Mucosa of descending colon (tissue), 3 donors: Measurements from ENCODE around the gene HOXA6. TPM values are rescaled to one million over a fixed set of nuclear protein-coding genes. Genes with fewer than 3 reads are reported as not detected.

Experiments used
- ATAC-seq: fragments of 200-7000 bp; cut with Tn5 transposase; one replicate; pipeline ENCODE4 v1.9.1; 2020; ENCODE audit warnings: mild to moderate bottlenecking, moderate library complexity
- DNase-seq, 3 donors: peaks; one replicate each; pipeline ENCODE4 v3.0.0-alpha.2; 2020
- H3K36me3 ChIP-seq: fragments of 200-600 bp; one replicate; pipeline ENCODE4 v1.8.0; 2021; ENCODE audit warnings: low read depth, mild to moderate bottlenecking
- H3K4me1 ChIP-seq: fragments of 200-600 bp; one replicate; pipeline ENCODE4 v1.8.0; 2021; ENCODE audit warnings: low read depth, mild to moderate bottlenecking
- H3K4me3 ChIP-seq: fragments of 200-600 bp; one replicate; pipeline ENCODE4 v1.8.0; 2021; ENCODE audit warnings: mild to moderate bottlenecking
- H3K9me3 ChIP-seq: fragments of 200-600 bp; one replicate; pipeline ENCODE4 v1.8.0; 2021; ENCODE audit warnings: mild to moderate bottlenecking
- CTCF ChIP-seq: fragments of 200-600 bp; IDR thresholded peaks from one replicate; pipeline ENCODE4 v1.8.0; 2022; ENCODE audit warnings: antibody characterized with exemption, mild to moderate bottlenecking
- intact Hi-C, 2 donors: fragments of 100-400 bp; cut with DNase I in 1 of 2; cut with micrococcal nuclease in 1 of 2; formaldehyde crosslinking; loops; one replicate each; pipeline versions ENCODE4 v1.11.0 to v1.11.1; 2022; cut with DNase I, micrococcal nuclease
- total RNA-seq, 3 donors: library from RNA; stranded (reverse); fragmentation: NEBNext Ultra II Directional in 2 of 3; extraction: Animal tissue kit (Norgen Biotek cat#: 25700) in 2 of 3; gene quantifications; one replicate each; pipeline versions ENCODE4 v1.2.1 to v1.2.4, GENCODE V29; 2021 to 2023
- donor health status: DM: no; HTN: no; CAD: no; lungs with moderate emphysema.
- donor health status: DM: no; HTN: no; CAD: no.
- donor health status: DM: no; HTN: yes; CAD: no.

HOXA6 gene
- total RNA-seq, 3 donors from 2014 or later: 20.2 to 39.5 (median 20.5) TPM

GRCh38 chr7:27102581-27103442 is 44.8 kb downstream of the HOXA6 start, which contains the start of gene HOXA2:
HOXA2 (minus strand) TSS chr7:27102683; CDS start chr7:27102500, 183 bp downstream.
- intact Hi-C loops: no loop called here
- TF ChIP-seq CTCF: no peak
- peaks cover 21% of the 10 kb centered on the region for H3K4me1 ChIP-seq
- no peaks in the 10 kb centered on the region for H3K36me3 ChIP-seq
- no peaks in the 10 kb centered on the region for H3K9me3 ChIP-seq
- ATAC-seq: peak; percentile 37
- DNase-seq: peak; percentile 62 to 77 (median 74)
- H3K4me3 ChIP-seq: no peak within 1 kb of the TSS

GRCh38 chr7:27101957-27102580 is 45.5 kb downstream of the HOXA6 start:
- intact Hi-C loops: no loop called here
- DNase-seq: peak in 2 of 3 donors; percentile 51 to 68

GRCh38 chr7:27101171-27101956 is 46.2 kb downstream of the HOXA6 start:
- Histone ChIP-seq H3K9me3 (no peaks in the 10 kb centered on the region), H3K4me3 (no peak overlapping the region), H3K36me3 (no peaks in the 10 kb centered on the region), H3K4me1 (peaks cover 19% of the 10 kb centered on the region)
- DNase-seq: peak in 2 of 3 donors; percentile 53 to 62
- no peak for TF ChIP-seq CTCF
- intact Hi-C loops: no loop called here
- ATAC-seq: no peak

More at GRCh38 chr7:27101957-27102580, 45.5 kb downstream of the HOXA6 start:
- ATAC-seq: no peak
- no peak overlapping the region for H3K4me3 ChIP-seq
- no peaks in the 10 kb centered on the region for H3K9me3 ChIP-seq
- TF ChIP-seq CTCF: no peak
- H3K36me3 ChIP-seq: no peaks in the 10 kb centered on the region
- H3K4me1 ChIP-seq: peaks cover 24% of the 10 kb centered on the region

GRCh38 chr7:27100694-27101170 is 46.8 kb downstream of the HOXA6 start:
- DNase-seq: peak in 2 of 3 donors; percentile 29 to 37
- no peak for ATAC-seq
- no peaks in the 10 kb centered on the region for H3K9me3 ChIP-seq
- no peak overlapping the region for H3K4me3 ChIP-seq
- H3K36me3 ChIP-seq: no peaks in the 10 kb centered on the region
- no peak for TF ChIP-seq CTCF
- peaks cover 19% of the 10 kb centered on the region for H3K4me1 ChIP-seq
- intact Hi-C loops: no loop called here
